ENCODE results near the gene KRTAP2-4.
"Not testable (repeated sequence)": the region's sequence is repeated elsewhere in the genome, so short reads cannot be mapped to it uniquely, and the experiment has no call there.

KRTAP2-4 gene, protein sequence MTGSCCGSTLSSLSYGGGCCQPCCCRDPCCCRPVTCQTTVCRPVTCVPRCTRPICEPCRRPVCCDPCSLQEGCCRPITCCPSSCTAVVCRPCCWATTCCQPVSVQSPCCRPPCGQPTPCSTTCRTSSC

DNA sequence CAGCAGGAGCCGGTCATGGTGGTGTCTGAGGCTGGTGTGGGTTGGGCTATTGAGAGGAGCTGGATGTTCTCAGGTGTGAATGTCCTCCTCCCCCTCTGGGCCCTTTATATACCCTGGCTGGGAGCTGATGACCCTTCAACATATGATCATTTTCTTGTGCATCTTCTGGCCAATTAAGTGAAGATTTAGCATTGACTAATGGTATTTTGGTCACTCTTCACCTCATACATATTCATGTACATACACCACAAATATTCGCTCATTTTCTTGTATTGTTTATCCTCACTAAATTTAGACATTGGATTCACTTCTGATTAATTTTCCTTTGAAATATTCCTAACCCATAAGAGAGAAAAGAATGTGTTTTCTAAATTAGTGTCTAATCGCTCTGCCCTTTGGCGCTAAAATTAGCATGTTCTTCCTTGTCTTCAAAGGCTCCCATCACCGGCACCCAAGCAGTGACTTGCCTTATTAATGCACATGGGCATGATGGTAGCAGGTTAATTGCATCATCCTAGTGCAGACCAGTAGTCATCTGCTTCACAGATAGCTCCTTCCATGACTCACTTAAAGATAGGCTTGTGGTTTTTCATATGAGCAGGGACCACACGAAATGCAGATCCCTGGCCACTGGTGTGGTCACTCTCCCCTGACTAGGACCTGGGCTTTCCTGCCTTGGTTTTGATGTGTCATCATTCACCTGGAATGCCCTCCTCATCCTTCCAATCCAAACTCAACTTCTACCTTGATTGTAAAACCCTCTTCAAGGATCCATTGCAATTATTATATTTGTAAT is at the start of gene KRTAP2-4:
Gene KRTAP2-4 (minus strand): TSS at position 51 of the 796 bp plus-strand sequence. CDS start 34 bp downstream, at position 17.
- peaks cover 5% of the 10 kb centered on the region for H3K27me3 Mint-ChIP-seq
- no peaks in the 10 kb centered on the region for H3K36me3 Mint-ChIP-seq (ENCODE audit: low read depth)
- H3K4me1 Mint-ChIP-seq (ENCODE audit: low read depth) = no peaks in the 10 kb centered on the region
- H3K27ac Mint-ChIP-seq = no peak within 1 kb of the TSS
- H3K9me3 Mint-ChIP-seq = no peaks in the 10 kb centered on the region
- H3K4me3 Mint-ChIP-seq = no peak within 1 kb of the TSS
- no peak for DNase-seq

DNA sequence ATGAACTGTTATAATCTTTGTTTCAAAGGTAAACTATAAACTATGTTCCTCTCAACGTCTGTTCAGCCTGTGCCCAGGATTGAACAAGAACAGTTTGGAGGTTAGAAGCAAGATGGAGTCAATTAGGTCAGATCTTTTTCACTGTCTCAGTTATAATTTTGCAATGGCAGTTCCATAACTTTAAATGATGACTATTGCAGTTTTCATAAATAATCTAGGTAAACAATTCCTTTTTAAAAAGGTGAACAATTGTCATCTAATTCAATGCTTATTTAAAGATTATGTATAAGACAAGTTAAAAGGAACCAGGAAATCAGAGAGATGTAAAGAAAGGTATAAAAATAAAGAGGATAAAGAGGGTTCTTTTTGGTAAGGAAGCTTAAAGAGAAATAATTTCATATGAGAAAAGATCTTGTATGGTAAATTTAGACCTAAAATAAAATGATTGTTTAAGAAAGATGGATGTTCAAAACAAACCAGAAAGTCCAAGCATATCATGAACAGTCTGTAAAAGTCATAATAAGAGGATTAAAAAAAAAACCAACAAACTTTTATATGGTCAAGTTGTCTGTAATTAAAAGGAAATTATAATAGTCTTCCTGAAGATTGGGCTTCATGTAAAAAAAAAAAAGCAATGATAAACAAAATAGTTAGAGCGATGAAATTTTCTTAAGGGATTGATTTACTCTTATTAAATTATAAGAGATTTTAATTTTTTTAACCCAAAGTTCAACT is 45.6 kb upstream of the KRTAP2-4 start:
- H3K36me3 Mint-ChIP-seq (ENCODE audit: low read depth) = no peaks in the 10 kb centered on the region
- no peak overlapping the region for H3K27ac Mint-ChIP-seq
- peaks cover 42% of the 10 kb centered on the region for H3K27me3 Mint-ChIP-seq

DNA sequence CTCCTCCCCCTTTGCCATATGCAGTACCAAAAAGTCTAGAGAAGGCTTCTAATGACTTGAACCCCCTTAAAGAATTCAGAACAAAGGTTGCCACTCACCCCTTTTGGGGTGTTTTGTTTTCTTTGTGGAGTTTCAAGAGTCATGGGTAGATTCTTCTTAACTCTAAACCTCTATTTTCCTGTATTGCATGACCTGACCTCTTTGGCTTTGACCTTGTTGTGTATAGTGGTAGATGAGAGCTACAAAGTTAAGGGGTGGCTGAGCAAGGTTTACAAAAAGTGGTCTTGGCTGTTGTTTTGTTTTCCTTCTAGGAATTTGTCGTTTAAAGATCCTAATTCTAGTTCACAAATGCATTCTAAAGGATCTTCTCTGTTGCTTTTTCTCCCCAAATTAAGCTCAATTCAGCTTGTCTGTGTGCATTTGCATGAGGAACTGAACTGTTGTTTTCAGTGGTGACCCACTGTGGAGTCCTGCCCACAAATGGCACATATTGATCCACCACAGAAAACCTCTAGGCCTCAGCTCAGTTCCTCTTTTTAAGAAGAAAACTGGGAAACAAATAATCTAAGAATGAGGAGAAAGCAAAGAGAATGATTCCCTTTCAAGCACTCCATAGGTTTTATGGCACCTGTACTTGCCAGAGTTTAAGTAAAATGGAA is 43.2 kb upstream of the KRTAP2-4 start:
- H3K9me3 Mint-ChIP-seq; H3K27ac Mint-ChIP-seq; H3K36me3 Mint-ChIP-seq (ENCODE audit: low read depth); DNase-seq; H3K4me3 Mint-ChIP-seq; H3K4me1 Mint-ChIP-seq (ENCODE audit: low read depth): not testable (repeated sequence)
- H3K27me3 Mint-ChIP-seq = peaks cover 30% of the 10 kb centered on the region

More for the DNA sequence above, 45.6 kb upstream of the KRTAP2-4 start:
- Mint-ChIP-seq H3K9me3 (peaks cover 4% of the 10 kb centered on the region), H3K4me3 (no peak overlapping the region), H3K4me1 (ENCODE audit: low read depth) (no peaks in the 10 kb centered on the region)
- no peak for DNase-seq

DNA sequence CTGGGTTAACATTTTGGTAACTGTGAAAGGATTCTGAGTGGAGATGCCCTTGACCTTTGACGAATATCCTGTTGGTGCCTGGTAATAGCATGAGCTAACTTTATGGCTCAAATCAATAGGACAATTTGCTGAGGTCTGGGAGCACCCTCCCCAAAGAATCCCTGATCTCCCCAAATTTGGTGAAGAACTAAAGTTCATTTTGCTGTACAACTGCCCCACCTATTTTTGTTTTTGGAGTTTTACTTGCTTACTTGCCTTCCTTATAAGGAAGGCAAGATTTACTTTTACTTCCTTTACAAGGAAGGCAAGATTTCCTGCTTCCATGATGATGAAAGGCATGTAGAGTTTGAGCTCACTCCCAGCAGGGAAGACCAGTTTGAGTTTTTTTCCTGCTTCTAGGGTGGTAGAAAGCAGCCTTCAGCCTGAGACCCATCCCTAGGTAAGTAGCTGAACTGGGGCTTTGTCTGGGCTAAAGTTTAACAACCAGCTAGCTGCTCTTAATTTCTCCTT is 42.3 kb upstream of the KRTAP2-4 start:
- no peak overlapping the region for H3K4me3 Mint-ChIP-seq
- no peaks in the 10 kb centered on the region for H3K36me3 Mint-ChIP-seq (ENCODE audit: low read depth)
- peaks cover 27% of the 10 kb centered on the region for H3K27me3 Mint-ChIP-seq
- peaks cover 2% of the 10 kb centered on the region for H3K9me3 Mint-ChIP-seq
- DNase-seq = no peak
- no peak overlapping the region for H3K27ac Mint-ChIP-seq
- no peaks in the 10 kb centered on the region for H3K4me1 Mint-ChIP-seq (ENCODE audit: low read depth)

DNA sequence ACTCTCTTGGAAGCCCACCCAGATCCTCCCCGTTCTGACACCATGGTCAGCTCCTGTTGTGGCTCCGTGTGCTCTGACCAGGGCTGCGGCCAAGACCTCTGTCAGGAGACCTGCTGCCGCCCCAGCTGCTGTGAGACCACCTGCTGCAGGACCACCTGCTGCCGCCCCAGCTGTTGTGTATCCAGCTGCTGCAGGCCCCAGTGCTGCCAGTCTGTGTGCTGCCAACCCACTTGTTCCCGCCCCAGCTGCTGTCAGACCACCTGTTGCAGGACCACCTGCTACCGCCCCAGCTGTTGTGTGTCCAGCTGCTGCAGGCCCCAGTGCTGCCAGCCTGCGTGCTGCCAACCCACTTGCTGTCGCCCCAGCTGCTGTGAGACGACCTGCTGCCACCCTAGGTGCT is 39.7 kb upstream of the KRTAP2-4 start, which contains the start of gene KRTAP4-9:
Gene KRTAP4-9 (plus strand): TSS at position 43 of the 400 bp plus-strand sequence. CDS start 0 bp downstream, at position 43.
- not testable (repeated sequence) for H3K4me1 Mint-ChIP-seq (ENCODE audit: low read depth); DNase-seq; H3K9me3 Mint-ChIP-seq; H3K36me3 Mint-ChIP-seq (ENCODE audit: low read depth); H3K27ac Mint-ChIP-seq; H3K4me3 Mint-ChIP-seq
- peaks cover 26% of the 10 kb centered on the region for H3K27me3 Mint-ChIP-seq

DNA sequence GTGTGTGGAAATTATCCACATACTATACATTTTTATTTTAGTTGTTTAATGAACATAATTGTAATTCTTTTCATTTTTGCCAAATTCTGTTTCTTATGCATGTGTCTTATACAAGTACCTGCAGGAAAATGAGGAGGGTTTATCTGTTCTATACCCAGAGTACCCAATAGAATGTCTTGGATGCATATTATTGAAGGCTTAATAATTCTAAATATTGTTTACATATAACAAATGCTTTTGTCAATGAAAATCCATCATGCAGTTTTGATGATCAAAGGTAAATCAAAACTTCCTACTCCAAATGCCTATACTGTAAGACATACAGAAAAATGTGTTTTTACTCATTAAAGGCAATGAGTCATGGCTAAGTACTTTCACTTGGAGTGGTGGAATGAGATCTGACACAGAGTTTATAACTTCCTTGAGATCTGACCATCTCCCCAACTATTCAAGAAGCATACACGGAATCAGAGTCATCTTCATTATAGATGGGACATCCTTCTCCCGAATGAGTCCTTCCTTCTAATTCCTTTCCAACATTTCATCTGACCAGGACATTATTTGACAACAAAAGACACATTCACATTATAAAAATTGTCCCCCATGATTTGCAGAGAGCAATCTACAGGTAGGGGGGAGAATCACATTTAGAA is 38.8 kb upstream of the KRTAP2-4 start:
- H3K4me3 Mint-ChIP-seq; H3K36me3 Mint-ChIP-seq (ENCODE audit: low read depth); H3K4me1 Mint-ChIP-seq (ENCODE audit: low read depth); H3K27ac Mint-ChIP-seq; DNase-seq; H3K9me3 Mint-ChIP-seq: not testable (repeated sequence)
- peaks cover 31% of the 10 kb centered on the region for H3K27me3 Mint-ChIP-seq

DNA sequence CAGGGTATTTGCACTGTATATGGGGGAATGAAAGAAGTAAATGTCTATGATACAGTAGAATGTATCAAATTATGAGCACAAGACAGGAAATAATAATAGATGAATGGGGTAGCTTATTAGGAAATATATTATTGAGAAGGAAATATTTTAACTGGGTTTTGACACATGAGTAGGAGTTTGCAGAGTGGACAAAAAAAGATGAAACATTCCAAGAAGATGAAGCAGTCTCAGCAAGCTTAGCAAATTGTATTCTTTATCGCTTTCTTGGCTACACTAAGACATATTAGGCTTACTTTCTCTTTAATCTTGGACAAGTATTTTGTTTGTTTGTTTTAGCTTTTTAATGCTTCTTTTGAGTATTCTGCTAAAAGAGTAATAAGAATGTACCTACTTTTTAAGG is 38.2 kb upstream of the KRTAP2-4 start:
- Mint-ChIP-seq H3K4me3 (no peak overlapping the region), H3K9me3 (no peaks in the 10 kb centered on the region), H3K27me3 (peaks cover 31% of the 10 kb centered on the region), H3K4me1 (ENCODE audit: low read depth) (peaks cover 5% of the 10 kb centered on the region), H3K36me3 (ENCODE audit: low read depth) (no peaks in the 10 kb centered on the region), H3K27ac (no peak overlapping the region)
- no peak for DNase-seq

DNA sequence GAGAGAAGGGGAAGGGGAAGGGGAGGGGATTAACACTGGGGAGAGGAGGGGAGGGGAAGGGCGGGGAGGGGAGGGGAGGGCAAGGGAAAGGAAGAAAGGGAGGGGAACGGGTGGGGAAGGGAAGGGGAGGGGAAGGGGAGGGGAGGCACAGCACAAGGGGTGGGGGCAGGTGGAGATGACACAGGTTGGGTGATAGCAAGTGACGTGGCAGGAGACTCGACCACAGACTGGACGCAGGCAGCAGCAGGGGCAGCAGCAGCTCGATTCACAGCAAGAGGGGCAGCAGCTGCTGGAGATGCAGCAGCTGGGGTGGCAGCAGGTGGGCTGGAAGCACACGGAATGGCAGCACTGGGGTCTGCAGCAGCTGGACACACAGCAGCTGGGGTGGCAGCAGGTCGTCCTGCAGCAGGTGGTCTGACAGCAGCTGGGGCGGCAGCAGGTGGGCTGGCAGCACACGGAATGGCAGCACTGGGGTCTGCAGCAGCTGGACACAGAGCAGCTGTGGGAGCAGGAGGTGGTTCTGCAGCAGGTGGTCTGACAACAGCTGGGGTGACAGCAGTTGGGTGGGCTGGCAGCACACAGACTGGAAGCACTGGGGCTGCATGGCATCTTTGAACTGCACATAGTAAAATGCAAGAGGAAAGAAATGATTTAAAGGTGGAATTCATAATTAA is 36.0 kb upstream of the KRTAP2-4 start, which contains the start of gene KRTAP4-16:
Gene KRTAP4-16 (minus strand): TSS at position 624 of the 674 bp plus-strand sequence. CDS start 0 bp downstream, at position 624.
- peaks cover 26% of the 10 kb centered on the region for H3K27me3 Mint-ChIP-seq
- H3K4me3 Mint-ChIP-seq = no peak within 1 kb of the TSS
- no peak within 1 kb of the TSS for H3K27ac Mint-ChIP-seq
- peaks cover 5% of the 10 kb centered on the region for H3K4me1 Mint-ChIP-seq (ENCODE audit: low read depth)
- DNase-seq = no peak
- no peaks in the 10 kb centered on the region for H3K9me3 Mint-ChIP-seq
- H3K36me3 Mint-ChIP-seq (ENCODE audit: low read depth) = no peaks in the 10 kb centered on the region

DNA sequence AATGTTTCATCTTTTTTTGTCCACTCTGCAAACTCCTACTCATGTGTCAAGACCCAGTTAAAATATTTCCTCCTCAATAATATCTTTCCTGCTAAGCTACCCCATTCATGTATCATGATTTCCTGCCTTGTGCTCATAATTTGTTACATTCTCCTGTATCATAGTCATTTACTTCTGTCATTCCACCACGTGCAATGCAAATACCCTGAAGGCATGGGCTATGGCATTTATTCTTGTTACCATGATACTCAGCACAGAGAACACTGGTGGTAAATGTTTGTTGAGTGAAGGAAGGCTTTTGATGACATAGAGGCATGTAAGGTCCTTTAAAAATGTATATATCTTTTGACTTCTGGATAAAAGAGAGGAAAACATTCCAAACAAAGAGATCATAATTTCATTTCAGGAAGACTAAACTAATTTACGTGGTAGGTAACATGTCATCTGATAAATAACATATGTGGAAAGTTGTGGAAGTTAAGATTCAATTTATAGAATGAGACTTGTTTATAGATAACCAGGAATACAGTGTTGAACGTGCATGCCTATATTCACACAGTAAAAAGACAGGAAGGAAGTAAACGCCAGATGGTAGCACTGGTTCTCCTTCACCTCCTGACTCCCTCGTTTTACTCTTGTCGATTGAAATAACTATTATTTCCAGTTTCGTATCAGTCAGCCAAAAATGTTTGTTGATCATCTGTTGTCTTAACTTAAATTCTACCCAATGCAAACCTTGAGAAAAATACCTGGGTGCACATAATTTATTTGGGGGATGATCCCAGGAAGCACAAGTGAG is 34.2 kb upstream of the KRTAP2-4 start:
- DNase-seq; H3K27ac Mint-ChIP-seq; H3K4me3 Mint-ChIP-seq; H3K9me3 Mint-ChIP-seq; H3K36me3 Mint-ChIP-seq (ENCODE audit: low read depth); H3K4me1 Mint-ChIP-seq (ENCODE audit: low read depth): not testable (repeated sequence)
- H3K27me3 Mint-ChIP-seq = peaks cover 22% of the 10 kb centered on the region

DNA sequence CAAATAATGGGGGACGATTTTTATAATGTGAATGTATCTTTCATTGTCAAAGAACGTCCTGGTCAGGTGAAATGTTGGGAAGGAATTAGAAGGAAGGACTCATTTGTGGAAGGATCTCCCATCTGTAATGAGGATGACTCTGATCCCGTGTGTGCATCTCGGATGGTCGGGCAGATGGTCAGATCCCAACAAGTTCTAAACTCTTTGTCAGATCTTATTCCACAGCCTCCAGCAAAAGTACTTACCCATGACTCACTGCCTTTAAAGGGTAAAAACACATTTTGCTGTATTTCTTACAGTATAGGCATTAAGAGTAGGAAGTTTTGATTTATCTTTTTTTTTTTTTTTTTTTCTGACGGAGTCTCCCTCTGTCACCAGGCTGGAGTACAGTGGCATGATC is 32.8 kb upstream of the KRTAP2-4 start:
- H3K4me3 Mint-ChIP-seq = no peak overlapping the region
- no peak for DNase-seq
- H3K9me3 Mint-ChIP-seq = no peaks in the 10 kb centered on the region
- H3K4me1 Mint-ChIP-seq (ENCODE audit: low read depth) = peaks cover 5% of the 10 kb centered on the region
- peaks cover 27% of the 10 kb centered on the region for H3K27me3 Mint-ChIP-seq
- H3K36me3 Mint-ChIP-seq (ENCODE audit: low read depth) = no peaks in the 10 kb centered on the region
- no peak overlapping the region for H3K27ac Mint-ChIP-seq

DNA sequence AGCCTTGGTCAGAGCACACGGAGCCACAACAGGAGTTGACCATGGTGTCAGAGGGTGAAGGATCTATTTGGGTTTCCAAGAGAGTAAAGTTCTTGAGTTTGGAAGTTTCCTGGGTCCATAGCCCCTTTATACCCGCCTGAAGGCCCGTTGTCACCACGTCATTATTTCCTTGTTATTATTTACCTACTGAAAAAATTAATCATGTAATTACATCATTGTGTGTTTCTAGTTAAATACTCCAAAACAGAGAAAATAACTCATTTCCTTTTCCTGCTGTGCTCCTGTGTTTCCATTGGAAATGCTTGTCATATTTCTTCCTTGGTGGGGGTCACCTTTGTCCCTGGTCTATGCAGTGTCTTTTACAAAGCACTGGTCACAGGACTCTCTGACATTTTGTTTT is 32.4 kb upstream of the KRTAP2-4 start, which contains the start of gene KRTAP4-8:
Gene KRTAP4-8 (minus strand): TSS at position 101 of the 400 bp plus-strand sequence. CDS start 58 bp downstream, at position 43.
- Mint-ChIP-seq H3K4me3 (no peak within 1 kb of the TSS), H3K27ac (no peak within 1 kb of the TSS), H3K36me3 (ENCODE audit: low read depth) (no peaks in the 10 kb centered on the region), H3K9me3 (no peaks in the 10 kb centered on the region), H3K4me1 (ENCODE audit: low read depth) (peaks cover 5% of the 10 kb centered on the region), H3K27me3 (peaks cover 27% of the 10 kb centered on the region)
- no peak for DNase-seq

DNA sequence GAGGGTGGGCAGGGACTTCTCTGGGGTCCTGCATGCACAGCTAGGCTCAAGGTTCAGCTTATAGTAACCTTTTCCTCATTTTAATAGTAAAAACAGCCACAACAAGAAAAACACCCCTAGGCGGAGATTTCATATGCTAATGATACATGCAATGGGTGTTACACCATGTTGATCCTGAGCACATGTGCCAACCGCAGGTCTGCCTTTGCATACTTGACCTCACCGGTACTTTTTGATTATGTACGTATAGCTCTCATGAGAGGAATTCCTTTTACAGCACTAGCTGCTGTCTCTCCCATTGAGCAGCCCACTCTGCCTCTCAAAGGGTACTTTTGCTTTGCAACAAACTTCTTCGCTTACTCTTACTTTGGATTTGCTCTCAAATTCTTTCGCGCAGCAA is 30.4 kb upstream of the KRTAP2-4 start:
- H3K36me3 Mint-ChIP-seq (ENCODE audit: low read depth) = no peaks in the 10 kb centered on the region

More for the DNA sequence above, 30.4 kb upstream of the KRTAP2-4 start:
- peaks cover 5% of the 10 kb centered on the region for H3K4me1 Mint-ChIP-seq (ENCODE audit: low read depth)
- no peak overlapping the region for H3K27ac Mint-ChIP-seq
- H3K9me3 Mint-ChIP-seq = no peaks in the 10 kb centered on the region
- H3K27me3 Mint-ChIP-seq = peaks cover 23% of the 10 kb centered on the region
- DNase-seq = no peak
- no peak overlapping the region for H3K4me3 Mint-ChIP-seq
